GM06990 (cell line): Measurements from ENCODE around the gene RET.

Experiments
- DNase-seq: peaks from one replicate; pipeline ENCODE4 v3.0.0-alpha.2; 2011; ENCODE audit not compliant: insufficient read length; ENCODE audit errors: extremely low read depth
- H3K27me3 ChIP-seq: replicated peaks from 2 replicates; pipeline ENCODE4 v1.6.0; 2011; ENCODE audit warnings: low read length; ENCODE audit not compliant: control insufficient read depth, insufficient read depth
- H3K36me3 ChIP-seq: 2 replicates; pipeline ENCODE4 v1.5.1; 2011; ENCODE audit warnings: low read length; ENCODE audit not compliant: control insufficient read depth, insufficient read depth
- H3K4me3 ChIP-seq: replicated peaks from 2 replicates; pipeline ENCODE4 v1.5.1; 2011; ENCODE audit warnings: low read depth, mild to moderate bottlenecking, control low read depth, low read length
- TF ChIP-seq, protein P1 (sequence below): IDR thresholded peaks from 2 replicates; pipeline ENCODE4 v1.5.1; 2011; ENCODE audit warnings: low read length, control low read depth, mild to moderate bottlenecking, inconsistent platforms; ENCODE audit not compliant: insufficient read depth, poor library complexity, severe bottlenecking

Gene RET

GRCh38 chr10:43039624-43040481 lies 37.0 kb upstream of the RET start:
- no peak for DNase-seq
- no peaks in the 10 kb centered on the region for H3K27me3 ChIP-seq
- TF ChIP-seq, protein P1, sequence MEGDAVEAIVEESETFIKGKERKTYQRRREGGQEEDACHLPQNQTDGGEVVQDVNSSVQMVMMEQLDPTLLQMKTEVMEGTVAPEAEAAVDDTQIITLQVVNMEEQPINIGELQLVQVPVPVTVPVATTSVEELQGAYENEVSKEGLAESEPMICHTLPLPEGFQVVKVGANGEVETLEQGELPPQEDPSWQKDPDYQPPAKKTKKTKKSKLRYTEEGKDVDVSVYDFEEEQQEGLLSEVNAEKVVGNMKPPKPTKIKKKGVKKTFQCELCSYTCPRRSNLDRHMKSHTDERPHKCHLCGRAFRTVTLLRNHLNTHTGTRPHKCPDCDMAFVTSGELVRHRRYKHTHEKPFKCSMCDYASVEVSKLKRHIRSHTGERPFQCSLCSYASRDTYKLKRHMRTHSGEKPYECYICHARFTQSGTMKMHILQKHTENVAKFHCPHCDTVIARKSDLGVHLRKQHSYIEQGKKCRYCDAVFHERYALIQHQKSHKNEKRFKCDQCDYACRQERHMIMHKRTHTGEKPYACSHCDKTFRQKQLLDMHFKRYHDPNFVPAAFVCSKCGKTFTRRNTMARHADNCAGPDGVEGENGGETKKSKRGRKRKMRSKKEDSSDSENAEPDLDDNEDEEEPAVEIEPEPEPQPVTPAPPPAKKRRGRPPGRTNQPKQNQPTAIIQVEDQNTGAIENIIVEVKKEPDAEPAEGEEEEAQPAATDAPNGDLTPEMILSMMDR: no peak
- no peak overlapping the region for H3K4me3 ChIP-seq
- no peaks in the 10 kb centered on the region for H3K36me3 ChIP-seq

DNA sequence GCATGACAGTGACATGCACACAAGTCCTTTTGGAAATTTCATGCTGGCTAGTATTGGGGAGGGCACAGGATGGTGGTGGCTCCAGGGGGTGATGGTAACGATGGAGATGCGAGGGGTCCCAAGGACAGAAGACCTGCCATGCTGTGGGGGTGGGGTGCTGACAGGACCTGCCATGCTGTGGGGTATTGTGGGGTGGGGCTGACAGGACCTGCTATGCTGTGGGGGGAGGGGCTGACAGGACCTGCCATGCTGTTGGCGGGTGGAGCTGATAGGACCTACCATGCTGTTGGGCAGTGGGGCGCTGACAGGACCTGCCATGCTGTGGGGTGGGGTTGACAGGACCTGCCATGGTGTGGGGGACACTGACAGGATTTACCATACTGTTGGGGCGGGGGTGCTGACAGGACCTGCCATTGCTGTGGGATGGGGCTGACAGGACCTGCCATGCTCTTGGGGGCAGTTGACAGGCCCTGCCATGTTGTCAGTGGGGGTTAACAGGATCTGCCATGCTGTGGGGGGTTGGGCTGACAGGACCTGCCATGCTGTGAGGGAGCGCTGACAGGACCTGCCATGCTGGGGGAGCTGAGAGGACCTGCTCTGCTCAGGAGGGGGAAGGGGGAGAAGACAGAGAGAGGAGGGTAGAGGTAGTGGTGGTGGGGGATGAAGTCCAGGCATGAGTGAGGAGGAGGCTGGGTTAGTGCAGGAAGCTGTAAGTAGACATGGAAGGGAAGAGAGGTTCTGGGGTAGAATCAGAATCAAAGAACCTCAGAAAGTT lies 36.2 kb upstream of the RET start:
- TF ChIP-seq, protein P1: no peak
- H3K27me3 ChIP-seq: no peaks in the 10 kb centered on the region
- no peak overlapping the region for H3K4me3 ChIP-seq
- no peak for DNase-seq
- no peaks in the 10 kb centered on the region for H3K36me3 ChIP-seq

DNA sequence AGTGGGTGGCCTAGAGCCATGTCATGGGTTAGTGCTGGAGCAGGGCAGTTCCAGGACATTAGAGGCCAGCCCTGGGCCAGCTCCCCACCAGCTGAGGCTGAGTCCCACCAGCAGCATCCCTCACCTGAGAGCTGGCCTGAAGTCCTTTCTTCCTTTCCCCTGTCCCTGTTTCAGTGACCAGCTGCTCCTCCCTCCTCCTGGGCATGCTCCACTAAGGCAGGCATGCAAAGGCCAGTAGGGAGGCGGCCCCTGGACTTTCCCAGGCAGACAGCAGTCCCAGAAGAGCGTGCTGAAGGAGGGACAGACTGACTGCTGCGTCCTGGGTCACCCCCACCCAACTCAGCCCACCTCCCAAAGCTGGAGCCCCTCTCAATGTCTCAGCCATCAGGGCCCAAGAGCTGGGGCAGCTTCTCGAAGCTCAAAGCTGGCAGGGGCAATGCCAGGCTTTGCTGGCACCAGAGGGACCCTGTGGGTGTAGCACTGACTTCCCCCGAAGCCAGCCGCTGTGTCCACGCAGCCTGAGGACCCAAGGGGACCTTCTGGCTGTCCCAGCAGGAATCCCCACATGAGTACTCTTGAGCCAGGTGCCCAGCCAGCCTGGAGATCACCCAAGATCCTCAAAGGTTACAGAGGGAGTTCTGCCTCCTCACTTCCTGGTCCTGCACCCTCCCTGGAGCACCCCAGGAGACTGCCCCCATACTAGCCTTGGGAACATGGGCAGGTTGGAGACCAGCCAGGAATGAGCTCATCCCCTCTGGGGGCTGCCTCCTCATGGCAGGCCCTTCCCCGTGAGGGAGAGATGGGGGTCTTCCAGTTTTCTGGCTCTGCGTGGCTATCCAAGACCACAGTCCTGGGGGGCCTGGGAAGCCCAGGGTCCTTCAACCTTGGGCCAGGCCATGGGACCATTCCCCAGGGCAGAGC lies 35.2 kb upstream of the RET start:
- H3K36me3 ChIP-seq: no peaks in the 10 kb centered on the region
- no peaks in the 10 kb centered on the region; the same call in 1 of the 2 replicates for H3K27me3 ChIP-seq
- H3K4me3 ChIP-seq: no peak overlapping the region
- TF ChIP-seq, protein P1: no peak
- no peak for DNase-seq

DNA sequence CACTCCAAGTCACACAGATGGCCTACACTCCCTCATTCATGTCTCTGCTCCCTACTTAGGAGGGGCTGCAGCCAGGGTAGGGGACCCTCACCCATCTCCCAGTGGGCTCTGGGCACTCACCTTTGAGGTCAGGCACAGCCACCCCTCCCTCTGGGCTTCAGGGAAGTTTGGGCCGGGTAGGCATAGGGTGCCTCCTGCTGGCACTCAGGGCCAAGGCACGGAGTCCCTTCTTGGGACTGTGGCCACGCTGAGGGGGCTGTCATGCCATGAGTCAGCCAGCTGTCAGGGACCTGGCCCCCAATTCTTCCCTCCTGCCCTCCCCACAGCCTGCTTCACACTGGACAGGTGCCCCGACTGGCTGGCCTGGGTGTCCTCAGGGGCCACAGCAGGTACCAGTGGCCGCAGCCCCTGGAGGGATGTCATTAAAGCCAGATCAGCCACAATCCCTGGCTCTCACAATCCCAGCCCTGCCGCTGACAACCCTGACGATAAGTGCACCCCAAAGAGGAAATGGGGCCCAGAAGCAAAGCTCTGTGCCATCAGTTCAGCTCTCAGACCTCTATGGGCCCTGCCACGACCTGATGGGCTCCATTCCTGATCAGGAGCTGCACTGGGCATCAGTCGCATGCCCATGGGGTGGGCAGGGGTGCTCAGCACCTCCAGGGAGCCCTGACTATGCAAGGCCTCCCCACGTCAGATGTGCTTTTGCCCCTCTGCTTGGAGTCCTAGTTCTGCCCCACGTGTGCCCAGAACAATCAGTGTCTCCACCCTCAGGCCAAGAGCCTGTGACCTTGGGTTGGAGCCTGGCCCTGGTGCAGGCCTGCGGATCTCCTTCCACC lies 34.1 kb upstream of the RET start:
- DNase-seq: no peak
- H3K4me3 ChIP-seq: no peak overlapping the region
- TF ChIP-seq, protein P1: no peak
- H3K36me3 ChIP-seq: no peaks in the 10 kb centered on the region
- H3K27me3 ChIP-seq: no peaks in the 10 kb centered on the region; the same call in 1 of the 2 replicates

GRCh38 chr10:43043342-43043772 lies 33.5 kb upstream of the RET start:
- TF ChIP-seq, protein P1: no peak
- Histone ChIP-seq H3K36me3 (no peaks in the 10 kb centered on the region), H3K27me3 (no peaks in the 10 kb centered on the region; the same call in 1 of the 2 replicates), H3K4me3 (no peak overlapping the region)
- no peak for DNase-seq
